Upper lobe of left lung (tissue), 4 donors: ENCODE data around the gene LRRC36.

ENCODE experiments used
- CTCF ChIP-seq, 6 experiments: fragments of 450-650 bp in 4 of 6; fragments of 200-600 bp in 2 of 6; sonication (generic) in 2 of 6; IDR thresholded peaks; one replicate each; pipeline ENCODE4 v1.5.1; 2016 to 2019; ENCODE audit warnings: antibody characterized with exemption in 6 of 6
- EP300 ChIP-seq, 4 donors: sonication (generic); formaldehyde crosslinking; IDR thresholded peaks; one replicate each; pipeline ENCODE4 v1.5.1; 2017; ENCODE audit warnings: antibody characterized with exemption in 4 of 4, control low read depth in 2 of 4
- POLR2A ChIP-seq, 4 donors: fragments of 450-650 bp; IDR thresholded peaks; one replicate each; pipeline ENCODE4 v1.5.1; 2016 to 2017; ENCODE audit warnings: antibody characterized with exemption in 4 of 4, mild to moderate bottlenecking in 2 of 4
- POLR2AphosphoS5 ChIP-seq, 2 donors: sonication (generic); formaldehyde crosslinking; IDR thresholded peaks; one replicate each; pipeline ENCODE4 v1.5.1; 2017; ENCODE audit warnings: antibody characterized with exemption in 2 of 2

- TF ChIP-seq POLR2A (IDR thresholded peaks at IDR 0.05), result no peak
- no peak for TF ChIP-seq CTCF (IDR thresholded peaks at IDR 0.05)
- no peak for TF ChIP-seq POLR2AphosphoS5 (IDR thresholded peaks at IDR 0.05)
- TF ChIP-seq EP300 (IDR thresholded peaks at IDR 0.05), result no peak
Measured at GRCh38 chr16:67302970-67303369, 23.6 kb upstream of the LRRC36 start.
